Hepatocyte (in vitro differentiated cells): ENCODE results near the gene SH3PXD2A. TPM values are rescaled to one million over a fixed set of nuclear protein-coding genes. Genes with fewer than 3 reads are reported as not detected.

Experiments
- DNase-seq: peaks from one replicate; pipeline ENCODE4 v3.0.0-alpha.2; 2016; ENCODE audit warnings: low spot score
- H2AFZ ChIP-seq: fragments of 200-600 bp; sonication (generic); 2 replicates; pipeline ENCODE4 v1.6.0; 2016; ENCODE audit warnings: antibody characterized with exemption, mild to moderate bottlenecking
- H3K27ac ChIP-seq: fragments of 200-600 bp; sonication (generic); 2 replicates; pipeline ENCODE4 v1.5.1; 2016; ENCODE audit warnings: mild to moderate bottlenecking
- H3K27me3 ChIP-seq: fragments of 200-600 bp; sonication (generic); 2 replicates; pipeline ENCODE4 v1.6.1; 2016
- H3K36me3 ChIP-seq: fragments of 200-600 bp; sonication (generic); replicated peaks from 2 replicates; pipeline ENCODE4 v1.5.1; 2016; ENCODE audit warnings: low read depth; ENCODE audit not compliant: insufficient read depth
- H3K4me1 ChIP-seq: fragments of 200-600 bp; sonication (generic); 2 replicates; pipeline ENCODE4 v1.5.1; 2016; ENCODE audit warnings: mild to moderate bottlenecking, moderate library complexity; ENCODE audit not compliant: insufficient read depth
- H3K4me2 ChIP-seq: fragments of 200-600 bp; sonication (generic); 2 replicates; pipeline ENCODE4 v1.6.0; 2016
- H3K4me3 ChIP-seq: fragments of 200-600 bp; sonication (generic); 2 replicates; pipeline ENCODE4 v1.5.1; 2016; ENCODE audit warnings: mild to moderate bottlenecking
- H3K79me2 ChIP-seq: fragments of 200-600 bp; sonication (generic); 2 replicates; pipeline ENCODE4 v1.6.0; 2017; ENCODE audit warnings: mild to moderate bottlenecking
- H3K9me2 ChIP-seq: fragments of 200-600 bp; sonication (generic); replicated peaks from 2 replicates; pipeline ENCODE4 v1.6.0; 2017; ENCODE audit warnings: mild to moderate bottlenecking; ENCODE audit not compliant: insufficient read depth
- H3K9me3 ChIP-seq: fragments of 200-600 bp; sonication (generic); 2 replicates; pipeline ENCODE4 v1.5.1; 2016; ENCODE audit warnings: low read depth, mild to moderate bottlenecking
- H4K20me1 ChIP-seq: fragments of 200-600 bp; sonication (generic); 2 replicates; pipeline ENCODE4 v1.6.0; 2016; ENCODE audit warnings: mild to moderate bottlenecking; ENCODE audit not compliant: insufficient read depth, poor library complexity, severe bottlenecking
- EZH2 ChIP-seq: fragments of 200-600 bp; sonication (generic); IDR thresholded peaks from 2 replicates; pipeline ENCODE4 v1.6.1; 2016; ENCODE audit warnings: antibody characterized with exemption, mild to moderate bottlenecking, borderline replicate concordance
- EZH2phosphoT487 ChIP-seq: fragments of 200-600 bp; sonication (generic); IDR thresholded peaks from one replicate; pipeline ENCODE4 v1.6.1; 2018; ENCODE audit warnings: antibody characterized with exemption, mild to moderate bottlenecking, low read depth, moderate library complexity; ENCODE audit not compliant: unreplicated experiment, severe bottlenecking
- WGBS: methylation state at CpG from one replicate; pipeline ENCODE4 v1.1.6; 2016; ENCODE audit warnings: low lambda C conversion rate; ENCODE audit errors: missing lambda C conversion rate; 5-methylcytosine and 5-hydroxymethylcytosine counted together
- polyA plus RNA-seq: library from polyadenylated mRNA; unstranded; fragments of >200 nt; fragmentation: Nextera tagmentation; extraction: Ambion mirVana; gene quantifications from 2 replicates; pipeline ENCODE4 v1.2.1, GENCODE V29; 2016
- total RNA-seq: library from RNA; depleted of rRNA; stranded (reverse); fragments of >200 nt; gene quantifications from 2 replicates; pipeline ENCODE4 v1.2.3, GENCODE V29; 2014
- TF ChIP-seq, protein P1 (sequence below): fragments of 200-600 bp; sonication (generic); IDR thresholded peaks from 2 replicates; pipeline ENCODE4 v1.5.1; 2016; ENCODE audit warnings: antibody characterized with exemption, mild to moderate bottlenecking; ENCODE audit not compliant: poor library complexity

Gene SH3PXD2A
- total and polyA plus RNA-seq, 2 experiments from 2014 or later: 8.4 to 13.6 TPM

DNA sequence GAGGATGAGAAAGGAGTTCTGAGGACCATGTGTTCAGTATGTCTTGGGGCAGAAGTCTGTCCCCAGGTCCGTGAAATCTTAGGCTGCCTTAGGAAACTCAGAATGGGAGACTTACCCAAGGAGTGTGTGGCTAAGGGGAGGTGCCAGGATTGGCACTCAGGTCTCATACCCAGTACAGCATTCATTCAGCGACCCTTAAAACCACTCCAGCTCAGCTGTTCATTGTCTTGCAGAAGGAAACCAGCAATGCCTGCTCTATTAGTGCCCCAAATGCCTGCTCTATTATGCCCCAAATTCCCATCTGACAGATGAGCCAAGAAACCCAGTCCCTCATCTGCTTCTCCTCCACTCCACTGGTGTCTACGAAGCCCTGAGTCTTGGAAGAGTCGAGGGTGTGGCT, 214.1 kb downstream of the SH3PXD2A start:
- TF ChIP-seq EZH2 (no peak), EZH2phosphoT487 (no peak)
- TF ChIP-seq, protein P1, sequence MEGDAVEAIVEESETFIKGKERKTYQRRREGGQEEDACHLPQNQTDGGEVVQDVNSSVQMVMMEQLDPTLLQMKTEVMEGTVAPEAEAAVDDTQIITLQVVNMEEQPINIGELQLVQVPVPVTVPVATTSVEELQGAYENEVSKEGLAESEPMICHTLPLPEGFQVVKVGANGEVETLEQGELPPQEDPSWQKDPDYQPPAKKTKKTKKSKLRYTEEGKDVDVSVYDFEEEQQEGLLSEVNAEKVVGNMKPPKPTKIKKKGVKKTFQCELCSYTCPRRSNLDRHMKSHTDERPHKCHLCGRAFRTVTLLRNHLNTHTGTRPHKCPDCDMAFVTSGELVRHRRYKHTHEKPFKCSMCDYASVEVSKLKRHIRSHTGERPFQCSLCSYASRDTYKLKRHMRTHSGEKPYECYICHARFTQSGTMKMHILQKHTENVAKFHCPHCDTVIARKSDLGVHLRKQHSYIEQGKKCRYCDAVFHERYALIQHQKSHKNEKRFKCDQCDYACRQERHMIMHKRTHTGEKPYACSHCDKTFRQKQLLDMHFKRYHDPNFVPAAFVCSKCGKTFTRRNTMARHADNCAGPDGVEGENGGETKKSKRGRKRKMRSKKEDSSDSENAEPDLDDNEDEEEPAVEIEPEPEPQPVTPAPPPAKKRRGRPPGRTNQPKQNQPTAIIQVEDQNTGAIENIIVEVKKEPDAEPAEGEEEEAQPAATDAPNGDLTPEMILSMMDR: no peak

DNA sequence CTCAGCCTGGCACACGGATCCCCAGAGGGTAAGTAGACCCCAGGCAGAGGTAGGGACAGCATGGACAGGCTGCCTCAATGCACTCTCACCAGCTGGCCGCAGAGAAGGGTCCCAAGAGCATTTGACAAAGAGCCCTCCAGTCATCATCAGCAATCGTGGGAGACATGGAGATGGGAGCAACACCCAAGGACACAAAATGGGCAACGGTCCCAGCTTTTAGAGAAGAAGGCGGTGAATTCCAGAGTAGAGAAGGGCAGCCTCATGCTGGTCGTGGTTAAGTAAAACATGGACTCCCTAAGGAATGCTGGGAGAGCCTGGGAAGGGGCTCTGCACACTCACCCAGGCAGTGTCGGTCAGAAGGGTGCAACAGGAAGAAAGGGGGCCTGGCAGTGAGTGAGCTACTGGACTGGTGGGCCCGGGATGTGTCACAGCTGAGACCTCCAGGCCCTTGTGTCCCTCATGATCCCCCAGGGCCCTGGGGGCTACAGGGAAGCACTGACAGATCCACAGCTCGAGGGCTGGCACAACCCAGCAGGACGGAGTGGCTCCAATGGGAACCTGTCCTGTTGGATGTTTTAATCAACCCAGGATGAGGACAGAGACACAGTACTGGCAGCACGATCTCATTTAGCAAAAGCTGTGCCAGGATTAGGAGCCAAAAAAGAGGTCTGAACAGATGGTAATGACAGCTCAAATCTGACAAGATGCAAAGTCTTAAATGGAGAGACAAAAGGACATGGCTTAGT, 214.8 kb downstream of the SH3PXD2A start:
- Histone ChIP-seq H3K27me3 (no peaks in the 10 kb centered on the region), H3K36me3 (no peaks in the 10 kb centered on the region), H3K79me2 (peaks cover 19% of the 10 kb centered on the region), H3K9me3 (no peaks in the 10 kb centered on the region), H2AFZ (no peak overlapping the region), H3K27ac (no peak overlapping the region), H3K4me1 (peaks cover 2% of the 10 kb centered on the region), H3K4me3 (no peak overlapping the region), H4K20me1 (peaks cover 8% of the 10 kb centered on the region), H3K4me2 (no peak overlapping the region), H3K9me2 (no peaks in the 10 kb centered on the region)
- TF ChIP-seq EZH2: no peak
- TF ChIP-seq EZH2phosphoT487: no peak
- TF ChIP-seq, protein P1: no peak
- WGBS: 91% methylated on average over 11 of the region's 11 CpGs
- DNase-seq: no peak

More for the DNA sequence above, 214.1 kb downstream of the SH3PXD2A start:
- 98% methylated on average over 4 of the region's 4 CpGs for WGBS
- H3K4me2 ChIP-seq: no peak overlapping the region
- H3K27ac ChIP-seq: no peak overlapping the region
- no peak for DNase-seq
- peaks cover 19% of the 10 kb centered on the region for H3K79me2 ChIP-seq
- peaks cover 8% of the 10 kb centered on the region for H3K4me1 ChIP-seq
- no peaks in the 10 kb centered on the region for H3K27me3 ChIP-seq
- peaks cover 8% of the 10 kb centered on the region for H4K20me1 ChIP-seq
- H3K4me3 ChIP-seq: no peak overlapping the region
- no peaks in the 10 kb centered on the region for H3K9me2 ChIP-seq
- H2AFZ ChIP-seq: no peak overlapping the region
- H3K9me3 ChIP-seq: no peaks in the 10 kb centered on the region
- H3K36me3 ChIP-seq: no peaks in the 10 kb centered on the region

DNA sequence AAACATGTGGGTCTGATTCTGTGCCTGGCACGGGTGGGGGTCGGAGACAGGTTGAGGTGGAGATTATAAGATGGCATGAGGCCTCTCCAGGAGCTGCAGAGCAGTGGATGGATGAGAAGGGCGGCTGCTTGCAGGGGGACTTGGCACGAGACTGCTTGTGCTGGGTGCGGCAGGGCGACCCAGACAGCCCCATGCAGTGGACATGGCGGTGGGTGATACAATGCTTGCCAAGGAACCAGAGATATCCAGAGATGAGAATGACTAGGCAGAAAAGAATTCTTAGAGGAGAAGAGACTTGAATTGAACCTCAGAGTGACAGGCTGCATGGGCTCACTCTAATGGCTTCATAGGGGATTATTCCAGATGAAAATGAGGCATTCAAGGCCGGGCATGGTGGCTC, 216.4 kb downstream of the SH3PXD2A start:
- H2AFZ ChIP-seq: no peak overlapping the region
- H3K9me3 ChIP-seq: no peaks in the 10 kb centered on the region
- no peak overlapping the region for H3K27ac ChIP-seq
- no peak overlapping the region for H3K4me3 ChIP-seq
- DNase-seq: no peak
- no peak overlapping the region for H3K4me2 ChIP-seq
- WGBS: 97% methylated on average over 8 of the region's 8 CpGs
- no peak for TF ChIP-seq EZH2phosphoT487
- no peak for TF ChIP-seq EZH2
- TF ChIP-seq, protein P1: no peak
- no peaks in the 10 kb centered on the region for H3K36me3 ChIP-seq
- peaks cover 8% of the 10 kb centered on the region for H4K20me1 ChIP-seq
- H3K9me2 ChIP-seq: no peaks in the 10 kb centered on the region
- H3K4me1 ChIP-seq: no peaks in the 10 kb centered on the region
- H3K79me2 ChIP-seq: peaks cover 19% of the 10 kb centered on the region
- no peaks in the 10 kb centered on the region for H3K27me3 ChIP-seq
